GM18868 (cell line): Measurements from ENCODE around the gene HADHA.
"Not testable (repeated sequence)": the region's sequence is repeated elsewhere in the genome, so short reads cannot be mapped to it uniquely, and the experiment has no call there.

Source experiments
- ATAC-seq: cut with Tn5 transposase; IDR thresholded peaks from one replicate; pipeline ENCODE4 v1.9.1; 2021; ENCODE audit warnings: mild to moderate bottlenecking, moderate library complexity; ENCODE audit not compliant: unreplicated experiment

Gene HADHA

DNA sequence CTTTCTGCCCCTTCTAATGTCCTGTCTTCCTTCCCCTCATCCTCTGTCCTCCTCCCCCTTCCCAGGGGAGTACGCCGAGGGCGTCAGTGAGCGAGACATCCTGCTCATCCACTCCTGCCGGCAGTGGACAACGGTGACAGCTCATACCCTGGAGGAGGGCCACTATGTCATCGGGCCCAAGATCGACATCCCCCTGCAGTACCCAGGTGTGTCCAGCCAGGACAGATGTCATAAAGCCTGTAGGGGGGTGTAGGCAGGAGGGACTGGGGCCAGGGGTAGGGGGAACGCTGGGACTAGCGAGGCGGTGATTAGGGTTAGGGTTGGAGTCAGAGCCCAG, 68.2 kb downstream of the HADHA start:
- ATAC-seq = no peak

DNA sequence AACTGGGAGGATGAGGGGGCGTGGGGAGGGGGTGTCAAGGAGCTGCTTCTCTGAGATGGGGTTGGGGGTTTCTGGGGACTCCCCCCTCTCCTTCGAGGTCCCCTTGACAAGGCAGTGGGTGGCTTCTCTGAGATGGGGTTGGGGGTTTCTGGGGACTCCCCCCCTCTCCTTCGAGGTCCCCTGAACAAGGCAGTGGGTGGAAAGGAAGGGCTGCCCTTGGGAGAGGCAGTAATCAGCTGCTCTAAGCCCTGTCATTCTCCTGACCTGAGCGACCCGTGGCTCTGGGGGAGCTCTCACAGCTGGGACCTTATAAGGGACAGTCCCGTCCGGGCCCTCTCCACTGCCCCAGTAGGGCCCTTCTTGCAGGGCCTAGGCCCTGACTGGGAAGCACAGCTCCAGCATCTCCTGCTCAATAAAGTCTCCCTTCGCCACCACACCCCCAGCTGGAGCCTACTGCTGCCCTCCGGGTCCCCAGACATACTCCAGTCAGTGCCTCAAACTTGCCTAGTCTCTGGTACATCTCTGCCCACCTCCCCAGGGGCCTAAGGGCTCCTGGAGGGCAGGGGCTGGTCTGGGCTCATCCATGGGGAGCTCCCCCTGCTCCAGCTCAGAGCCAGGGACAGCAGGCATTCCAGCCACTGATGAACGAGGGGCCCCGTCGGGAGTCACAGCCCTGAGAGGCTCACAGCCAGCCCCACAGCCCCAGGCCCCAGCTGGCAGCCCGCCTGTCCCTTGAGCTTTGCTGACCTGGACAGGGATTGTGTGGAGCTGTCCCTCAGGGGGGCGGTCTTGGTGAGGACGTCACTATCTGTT, 68.8 kb downstream of the HADHA start:
- ATAC-seq = no peak

DNA sequence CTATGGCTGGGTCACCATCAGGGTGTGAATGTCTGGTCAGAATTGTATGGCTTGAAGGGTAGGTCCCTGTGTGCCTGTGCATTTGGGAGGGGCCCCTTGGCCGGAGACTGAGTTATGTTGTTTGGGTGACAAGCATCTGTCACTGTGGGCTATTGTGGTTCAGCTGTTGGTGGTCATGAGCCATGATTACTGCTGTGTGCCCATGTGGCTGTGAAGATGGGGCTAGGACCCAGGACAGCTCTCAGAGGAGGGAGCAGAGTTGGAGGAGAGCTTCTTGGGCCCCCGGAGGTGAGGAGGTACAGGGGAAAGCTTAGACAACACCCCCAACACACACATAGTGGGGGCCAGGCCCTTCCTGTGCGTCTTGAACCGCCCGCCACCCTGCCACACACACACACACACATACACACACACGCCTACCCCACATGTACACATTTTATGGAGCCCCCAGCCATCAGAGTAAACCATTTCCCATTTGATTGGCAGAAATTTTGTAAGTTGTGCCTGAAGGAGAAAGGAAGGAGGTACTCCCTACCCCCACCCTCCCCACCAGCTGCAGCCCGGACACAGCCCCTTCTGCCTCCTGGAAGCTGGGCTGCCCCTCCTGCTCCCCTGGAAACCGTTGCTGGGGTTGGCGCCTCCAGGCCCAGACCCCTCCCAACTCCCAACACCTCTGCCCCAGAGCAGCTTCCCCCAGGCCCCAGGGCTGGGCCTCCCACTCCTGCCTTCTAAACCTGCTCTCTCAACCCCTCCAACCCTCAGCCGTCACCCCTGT, 69.6 kb downstream of the HADHA start:
- no peak for ATAC-seq

DNA sequence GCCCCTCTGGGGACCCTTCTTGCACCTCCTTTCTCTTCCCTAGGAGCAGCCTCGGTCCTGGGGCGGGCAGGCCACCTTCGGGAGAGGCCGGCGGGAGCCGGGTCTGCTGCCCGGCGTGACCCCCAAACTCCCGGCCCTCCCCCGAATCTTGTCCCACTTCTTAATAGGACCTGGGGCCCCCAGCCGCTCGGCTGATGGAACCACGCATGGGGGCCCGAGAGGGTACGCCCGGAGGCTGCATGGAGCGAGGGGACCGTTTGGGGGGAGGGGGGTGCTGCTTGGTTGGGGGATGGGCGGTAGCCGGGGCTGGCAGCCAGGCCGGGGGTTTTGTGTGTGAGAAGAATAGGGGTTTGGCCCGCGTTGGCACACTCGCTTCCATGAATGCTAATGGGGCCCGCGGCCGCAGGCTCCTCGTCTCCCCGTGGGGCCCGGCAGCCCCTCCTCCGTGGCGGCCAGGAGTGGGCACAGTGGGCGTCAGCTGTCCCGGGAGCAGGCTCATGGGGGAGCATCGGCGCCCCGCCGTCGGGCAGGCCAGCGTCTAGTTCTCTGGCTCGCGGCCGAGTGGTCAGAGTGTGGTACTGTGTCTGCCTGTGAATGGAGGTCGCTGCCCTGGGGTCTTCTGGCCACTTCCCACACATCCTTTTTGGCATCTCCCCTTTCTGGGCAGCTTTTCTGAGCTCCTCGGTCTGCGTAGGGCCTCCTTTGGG, 70.5 kb downstream of the HADHA start:
- ATAC-seq = no peak

DNA sequence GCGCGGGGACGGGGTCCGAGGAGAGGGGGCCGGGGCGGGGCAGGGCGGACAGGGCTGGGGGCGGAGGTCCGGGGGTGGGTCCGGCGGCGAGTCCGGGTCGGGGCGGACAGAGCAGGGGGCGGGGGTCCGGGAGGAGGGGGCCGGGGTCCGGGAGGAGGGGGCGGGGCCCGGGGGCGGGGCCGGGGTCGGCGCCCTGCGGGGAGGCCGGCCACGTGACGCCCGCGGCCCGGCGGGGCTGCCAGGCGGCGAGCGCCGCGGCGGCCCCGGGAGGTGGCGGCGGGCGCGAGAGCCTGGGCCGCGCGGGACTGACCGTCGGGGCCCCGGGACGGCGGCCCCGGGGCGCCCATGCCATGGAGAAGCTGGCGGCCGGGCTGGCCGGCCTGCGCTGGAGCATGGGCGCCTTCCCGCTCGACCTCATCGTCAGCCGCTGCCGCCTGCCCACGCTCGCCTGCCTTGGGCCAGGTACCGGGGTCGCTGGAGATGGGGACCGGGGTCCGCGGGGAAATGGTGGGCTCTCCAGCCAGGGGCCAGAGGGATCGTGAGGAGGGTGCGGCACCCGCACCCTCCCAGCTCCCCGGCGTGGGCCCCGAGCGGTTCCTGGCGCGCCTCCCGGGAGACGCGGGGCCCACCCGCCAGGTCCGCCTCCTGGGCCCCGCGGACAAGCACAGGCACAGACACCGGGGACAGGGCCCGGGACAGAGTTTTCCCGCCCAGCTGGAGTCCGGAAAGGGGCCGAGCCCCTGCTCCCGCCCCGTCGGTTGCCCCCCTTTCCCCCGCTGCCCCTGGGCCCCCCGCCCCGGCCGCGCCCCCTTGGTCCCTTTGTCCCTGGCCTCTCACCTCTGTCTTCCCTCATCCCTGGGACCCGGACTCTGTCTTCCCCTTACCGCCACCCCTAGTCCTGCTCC, 71.3 kb downstream of the HADHA start, which contains the start of gene GAREM2:
Gene GAREM2, plus strand, starts transcription at position 218 of the 905 bp plus-strand sequence. Its CDS starts 133 bp downstream, at position 351.
- ATAC-seq = no peak

DNA sequence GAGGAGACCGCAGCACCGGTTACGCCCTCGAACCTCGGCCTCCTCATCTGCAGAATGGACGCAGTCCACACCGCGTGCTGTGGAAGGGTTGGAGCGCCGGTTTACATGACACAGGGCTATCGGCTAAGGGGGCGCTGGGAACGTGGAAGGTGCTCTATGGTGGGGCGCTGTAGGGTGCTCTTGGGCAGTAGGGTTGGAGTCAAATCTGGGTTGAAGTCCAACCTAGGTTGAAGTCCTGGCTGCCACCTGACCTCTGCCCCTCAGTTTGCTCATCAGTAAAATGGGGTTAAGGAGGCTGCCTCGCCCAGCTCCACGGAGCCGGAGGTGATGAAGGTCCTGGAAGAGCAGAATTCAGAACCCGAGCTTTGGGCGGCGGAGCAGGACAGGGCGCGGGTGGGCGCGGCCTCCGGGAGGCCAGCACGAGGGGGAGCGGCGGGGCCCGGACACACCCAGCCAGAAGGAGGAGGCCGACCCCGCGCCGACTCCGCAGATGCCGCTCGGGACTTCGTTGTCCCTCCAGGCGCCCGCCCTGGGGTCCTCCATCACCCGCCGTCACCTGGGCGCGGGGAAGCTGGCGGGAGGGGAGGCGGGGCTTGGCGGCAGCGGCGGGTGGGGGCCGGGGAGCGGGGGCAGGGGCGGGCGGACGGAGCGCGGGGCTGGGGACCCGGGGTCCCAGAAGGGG, 72.1 kb downstream of the HADHA start:
- no peak for ATAC-seq

DNA sequence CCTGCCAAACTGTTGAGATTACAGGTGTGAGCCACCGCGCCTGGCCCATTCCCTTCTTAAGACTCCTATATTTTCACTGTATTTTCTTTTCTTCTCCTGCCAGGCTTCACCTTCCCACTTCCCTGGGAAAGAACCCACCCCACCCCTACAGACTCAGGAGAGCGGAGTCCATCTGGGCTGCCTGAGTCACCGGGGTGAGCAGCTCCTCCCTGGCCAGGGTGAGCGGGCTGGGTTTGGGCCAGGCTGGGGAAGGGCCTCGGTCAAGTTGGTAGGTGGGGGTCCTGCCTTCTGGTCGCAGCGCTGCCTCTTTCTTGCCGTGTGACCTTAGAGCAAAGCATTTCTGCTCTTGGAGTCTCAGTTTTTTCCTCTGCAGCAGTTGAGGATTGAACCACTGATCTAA, 73.6 kb downstream of the HADHA start:
- no peak for ATAC-seq

DNA sequence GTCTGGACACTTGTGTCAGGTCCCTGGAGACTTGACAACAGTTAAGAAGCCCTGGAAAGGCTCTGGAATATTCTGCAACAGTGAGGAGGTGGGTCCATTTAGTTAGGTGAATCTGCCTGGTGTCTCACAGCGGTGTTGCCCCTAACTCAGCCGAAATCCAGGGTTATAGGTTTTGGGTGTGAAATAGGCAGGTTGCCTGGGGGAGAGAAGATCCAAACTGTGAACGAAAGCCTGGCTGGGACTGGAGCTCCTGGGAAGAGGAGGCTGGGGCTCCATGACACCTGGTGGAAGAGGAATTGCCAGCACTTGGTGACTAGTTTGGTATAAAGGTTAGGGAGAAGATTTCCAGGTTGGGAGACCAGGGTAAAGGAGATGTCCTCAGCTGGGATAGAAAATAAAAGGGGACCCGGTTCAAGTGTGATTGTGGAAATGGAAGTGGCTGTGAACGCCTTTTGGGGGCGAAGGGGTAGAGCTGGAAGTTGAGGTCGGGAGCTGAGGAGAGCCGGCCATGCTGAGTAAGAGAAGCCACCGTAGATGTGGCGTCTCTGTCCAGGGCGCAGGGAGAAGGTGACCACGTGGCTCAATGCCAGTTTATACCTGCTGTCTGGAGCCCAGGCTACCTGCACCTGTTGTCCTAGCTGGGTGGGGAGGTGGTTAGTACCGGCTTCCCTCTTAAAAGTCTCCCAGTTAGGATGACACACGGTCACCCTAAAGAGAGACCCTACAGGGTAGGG, 74.6 kb downstream of the HADHA start:
- no peak for ATAC-seq

DNA sequence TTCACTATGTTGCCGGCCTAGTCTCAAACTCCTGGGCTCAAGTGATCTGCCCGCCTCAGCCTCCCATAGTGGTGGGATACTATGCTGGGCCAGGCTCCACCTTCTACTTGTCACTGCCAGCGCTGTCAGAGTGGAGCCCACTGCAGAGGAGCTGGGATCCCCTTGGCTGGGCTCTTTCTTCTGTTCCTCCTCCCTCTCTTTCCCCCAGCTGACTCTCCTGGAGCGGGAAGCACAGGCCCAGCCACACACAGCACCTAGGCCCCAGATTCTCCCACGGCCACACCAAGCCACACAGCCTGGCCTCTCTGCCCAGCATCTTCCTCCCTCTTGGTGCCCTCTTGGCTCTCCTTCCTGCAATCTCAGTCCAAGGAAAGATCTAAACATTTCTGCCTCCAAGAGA, 75.2 kb downstream of the HADHA start:
- no peak for ATAC-seq

DNA sequence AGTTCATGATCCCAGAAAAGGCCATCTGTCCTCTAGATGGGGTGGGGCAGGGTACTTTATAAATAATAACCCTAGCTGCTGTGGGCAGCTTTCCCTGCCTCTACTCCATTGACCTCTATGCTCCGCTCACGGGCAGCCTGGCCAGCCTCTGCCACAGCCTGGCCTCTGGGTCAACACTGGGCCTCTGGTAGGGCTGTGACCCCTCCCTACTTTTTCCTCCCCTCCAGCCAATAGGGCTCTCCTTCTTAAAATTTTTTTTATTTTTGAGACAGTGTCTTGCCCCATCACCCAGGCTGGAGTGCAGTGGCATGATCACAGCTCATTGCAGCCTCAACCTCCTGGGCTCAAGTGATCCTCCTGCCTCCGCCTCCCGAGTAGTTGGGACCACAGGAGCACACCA, 75.6 kb downstream of the HADHA start:
- no peak for ATAC-seq

DNA sequence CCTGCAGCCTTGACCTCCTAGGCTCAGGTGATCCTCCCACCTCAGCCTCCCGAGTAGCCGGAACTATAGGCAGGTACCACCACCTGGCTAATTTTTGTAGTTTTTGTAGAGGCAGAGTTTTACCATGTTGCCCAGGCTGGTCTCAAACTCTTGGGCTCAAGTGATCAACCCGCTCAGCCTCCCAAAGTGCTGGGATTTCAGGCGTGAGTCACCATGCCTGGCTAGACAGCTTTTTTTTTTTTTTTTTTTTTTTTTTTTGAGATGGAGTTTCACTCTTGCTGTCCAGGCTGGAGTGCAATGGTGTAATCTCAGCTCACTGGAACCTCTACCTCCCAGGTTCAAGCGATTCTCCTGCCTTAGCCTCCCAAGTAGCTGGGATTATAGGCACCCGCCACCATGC, 77.9 kb downstream of the HADHA start:
- ATAC-seq = not testable (repeated sequence)

DNA sequence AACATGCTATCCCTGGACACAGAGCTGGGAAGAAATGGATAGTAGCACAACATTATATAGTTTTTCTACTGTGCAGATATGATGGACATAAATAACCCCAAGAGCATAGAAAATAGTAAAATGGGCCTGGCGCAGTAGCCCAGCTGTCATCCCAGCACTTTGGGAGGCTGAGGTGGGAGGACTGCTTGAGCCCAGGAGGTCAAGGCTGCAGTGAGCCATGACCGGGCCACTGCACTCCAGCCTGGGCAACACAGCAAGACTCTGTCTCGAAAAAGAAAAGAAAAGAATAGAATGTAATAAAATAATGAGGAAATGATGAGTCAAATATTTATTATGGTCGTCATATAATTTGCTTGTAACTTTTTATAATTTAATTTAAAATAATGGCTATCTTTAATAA, 79.0 kb downstream of the HADHA start:
- no peak for ATAC-seq

DNA sequence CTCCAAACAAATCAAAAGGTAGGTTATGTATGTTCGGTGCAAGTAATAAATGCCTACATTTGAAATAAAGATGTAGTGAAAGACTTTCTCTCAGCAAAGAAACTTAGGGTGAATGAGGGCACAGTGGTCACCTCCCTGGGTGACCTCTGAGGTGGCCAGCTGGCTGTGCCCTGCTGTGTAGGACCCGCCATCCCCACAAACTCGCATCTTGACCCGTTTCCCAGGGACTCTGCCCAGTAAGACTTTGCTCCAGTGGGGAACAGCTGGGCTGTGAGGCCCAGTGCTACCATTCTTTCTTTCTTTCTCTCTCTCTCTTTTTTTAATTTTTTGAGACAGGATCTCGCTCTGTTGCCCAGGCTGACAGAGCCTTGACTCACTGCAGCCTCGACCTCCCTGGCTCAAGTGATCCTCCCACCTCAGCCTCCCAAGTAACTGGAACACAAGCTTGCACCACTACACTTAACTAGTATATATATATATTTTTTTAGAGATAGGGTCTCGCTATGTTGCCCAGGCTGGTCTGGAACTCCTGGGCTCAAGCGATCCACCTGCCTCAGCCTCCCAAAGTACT, 79.7 kb downstream of the HADHA start:
- ATAC-seq = no peak

DNA sequence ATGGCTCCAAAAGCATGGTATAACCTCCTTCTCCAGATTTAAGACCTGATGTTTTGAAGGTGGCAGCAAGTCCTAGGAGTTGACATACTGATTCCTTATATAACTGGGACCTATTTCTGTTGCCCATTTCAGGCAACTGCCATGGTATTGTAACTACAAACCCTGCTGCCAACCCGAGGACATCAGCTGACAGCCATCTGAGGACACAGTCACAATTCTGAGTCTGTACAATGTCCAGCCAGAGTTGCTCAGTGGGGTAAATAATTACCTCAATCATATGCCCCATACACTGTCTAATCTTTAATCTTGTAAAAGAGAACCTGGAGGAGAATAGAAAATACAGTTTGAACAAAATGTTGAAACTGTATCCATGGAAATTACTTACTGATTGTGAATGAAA, 80.2 kb downstream of the HADHA start:
- no peak for ATAC-seq

DNA sequence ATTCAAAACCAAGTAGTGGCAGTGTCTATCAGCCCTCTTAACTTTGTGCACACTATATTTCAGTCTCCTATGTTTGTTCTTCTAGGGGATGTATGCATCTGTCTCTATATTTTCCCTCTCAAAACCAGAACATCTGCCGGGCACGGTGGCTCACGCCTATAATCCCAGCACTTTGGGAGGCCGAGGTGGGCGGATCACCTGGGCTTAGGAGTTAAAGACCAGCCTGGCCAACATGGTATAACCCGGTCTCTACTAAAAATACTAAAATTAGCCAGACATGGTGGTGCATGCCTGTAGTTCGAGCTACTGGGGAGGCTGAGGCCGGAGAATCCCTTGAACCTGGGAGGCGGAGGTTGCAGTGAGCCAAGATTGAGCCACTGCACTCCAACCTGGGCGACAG, 81.5 kb downstream of the HADHA start:
- ATAC-seq = no peak

DNA sequence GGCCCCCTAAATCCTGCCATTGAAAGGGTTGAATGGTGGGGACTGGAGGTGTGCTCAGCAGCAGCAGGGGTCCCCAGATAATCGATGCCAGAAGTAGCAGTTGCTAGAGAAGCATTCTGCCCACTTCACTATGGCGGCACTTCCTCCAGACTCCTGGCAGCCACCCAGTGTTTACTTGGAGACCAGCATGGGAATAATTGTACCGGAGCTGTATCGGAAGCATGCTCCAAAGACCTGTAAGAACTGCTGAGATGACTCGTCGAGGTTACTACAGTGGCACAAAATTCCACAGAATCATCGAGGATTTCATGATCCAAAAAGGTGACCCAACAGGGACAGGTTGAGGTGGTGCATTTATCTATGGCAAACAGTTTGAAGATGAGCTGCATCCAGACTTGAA, 82.5 kb downstream of the HADHA start:
- ATAC-seq = no peak

DNA sequence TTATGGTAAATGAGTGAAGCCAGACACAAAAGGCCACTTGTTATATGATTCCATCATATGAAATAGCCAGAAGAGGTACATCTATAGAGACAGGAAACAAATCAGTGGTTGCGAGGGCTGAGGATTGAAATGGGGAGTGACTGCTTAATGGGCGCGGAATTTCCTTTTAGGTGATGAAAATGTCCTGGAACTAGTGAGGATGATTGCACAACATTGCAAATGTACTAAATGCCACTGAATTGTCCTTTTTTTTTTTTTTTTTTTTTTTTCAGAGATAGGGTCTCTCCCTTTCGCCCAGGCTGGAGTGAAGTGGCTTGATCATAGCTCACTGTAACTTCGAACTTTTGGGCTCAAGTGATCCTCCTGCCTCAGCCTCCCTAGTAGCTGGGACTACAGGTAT, 86.9 kb downstream of the HADHA start:
- no peak for ATAC-seq

DNA sequence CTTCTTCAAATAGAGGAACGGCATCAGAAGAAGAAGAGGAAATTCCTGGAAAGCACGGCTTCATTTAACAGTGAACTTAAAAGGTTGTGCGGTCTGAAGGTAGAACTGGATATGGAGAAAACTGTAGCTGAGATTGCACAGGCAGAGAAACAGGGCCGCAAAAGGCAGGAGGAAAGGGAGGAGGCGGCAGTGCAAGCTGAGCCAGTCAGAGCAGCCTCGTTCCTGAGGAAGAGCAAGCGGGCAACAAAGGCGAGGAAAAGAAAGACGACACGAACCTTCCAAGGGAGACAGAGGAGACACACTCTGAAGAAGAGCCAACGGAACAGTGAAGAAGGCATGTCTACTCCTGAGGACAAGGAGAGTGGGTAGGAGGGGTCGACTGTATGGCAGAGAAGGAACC, 94.2 kb downstream of the HADHA start:
- no peak for ATAC-seq

DNA sequence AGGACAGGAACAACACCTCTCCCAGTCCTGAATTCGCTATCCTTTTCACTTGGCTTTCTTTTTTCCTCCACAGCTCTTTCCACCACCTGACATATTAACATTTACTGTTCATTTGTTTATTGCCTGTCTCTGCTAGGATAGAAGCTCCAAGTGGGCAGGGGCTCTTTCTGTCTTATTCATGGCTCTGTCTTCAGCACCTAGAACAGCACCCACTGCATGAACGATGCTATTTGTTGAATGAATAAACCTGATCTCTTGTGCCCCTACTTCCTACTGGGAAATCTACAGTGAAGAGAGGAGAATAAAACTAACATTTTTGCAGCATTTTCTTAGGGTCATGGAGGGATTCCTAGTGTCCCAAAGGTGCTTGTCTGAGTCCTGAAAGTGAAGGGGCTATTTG, 95.9 kb downstream of the HADHA start:
- no peak for ATAC-seq
